ENCODE results near the gene DUS3L. TPM values are rescaled to one million over a fixed set of nuclear protein-coding genes. Genes with fewer than 3 reads are reported as not detected.

The DUS3L gene
- total and polyA plus RNA-seq, 2 of the 8 experiments (the other 6 are each of a cell fraction or from before 2014, with no cell fraction given), result 37.6 to 39.1 TPM

DNA sequence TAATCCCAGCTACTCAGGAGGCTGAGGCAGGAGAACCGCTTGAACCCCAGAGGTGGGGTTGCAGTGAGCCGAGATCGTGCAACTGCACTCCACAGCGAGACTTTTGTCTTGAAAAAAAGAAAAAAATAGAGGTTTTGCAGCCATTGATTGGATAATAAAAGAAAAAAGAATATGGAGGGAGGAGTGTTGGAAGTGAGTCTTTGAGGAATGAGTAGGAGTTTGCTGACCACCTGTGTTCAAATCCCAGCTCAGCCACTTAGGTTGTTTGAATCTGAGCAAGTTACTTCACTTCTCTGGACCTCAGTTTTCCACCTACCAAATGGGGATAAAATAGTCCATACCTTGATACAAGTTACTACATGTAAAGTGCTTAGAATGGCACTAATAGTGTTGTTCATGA lies 20.2 kb upstream of the DUS3L start (continued):
- TF ChIP-seq CBX8 (IDR thresholded peaks at IDR 0.05; ENCODE audit: borderline replicate concordance, low read depth, low read length) (no peak), EZH2 (IDR thresholded peaks at IDR 0.05; ENCODE audit: low read depth, low read length, severe bottlenecking) (no peak), MAX (IDR thresholded peaks at IDR 0.05) (no peak)
